ENCODE data around the gene DEFB114.

Gene DEFB114

GRCh38 chr6:49964064-49964463, at the start of gene DEFB114:
Gene DEFB114, minus strand, starts transcription at chr6:49964164. Its CDS starts 59 bp downstream, at chr6:49964105.
- H3K36me3 ChIP-seq (ENCODE audit: control insufficient read depth, insufficient read depth, low read length, severe bottlenecking) = no peaks in the 10 kb centered on the region
- no peaks in the 10 kb centered on the region for H3K9me3 ChIP-seq (ENCODE audit: control insufficient read depth, low read length)
- DNase-seq (ENCODE audit: low read depth) = no peak
- H3K4me3 ChIP-seq (ENCODE audit: low read length) = no peak within 1 kb of the TSS
- no peaks in the 10 kb centered on the region for H3K4me1 ChIP-seq (ENCODE audit: control insufficient read depth, insufficient read depth, low read length)
- H3K27me3 ChIP-seq (replicated peaks; ENCODE audit: control insufficient read depth, insufficient read depth, low read length) = no peaks in the 10 kb centered on the region
- no peak within 1 kb of the TSS for H3K9ac ChIP-seq (ENCODE audit: low read length)

- Histone ChIP-seq H3K9ac (ENCODE audit: low read length) (no peak overlapping the region), H3K27me3 (replicated peaks; ENCODE audit: control insufficient read depth, insufficient read depth, low read length) (no peaks in the 10 kb centered on the region), H3K9me3 (ENCODE audit: control insufficient read depth, low read length) (no peaks in the 10 kb centered on the region), H3K4me1 (ENCODE audit: control insufficient read depth, insufficient read depth, low read length) (peaks cover 7% of the 10 kb centered on the region), H3K4me3 (ENCODE audit: low read length) (no peak overlapping the region), H3K36me3 (ENCODE audit: control insufficient read depth, insufficient read depth, low read length, severe bottlenecking) (no peaks in the 10 kb centered on the region)
- DNase-seq (ENCODE audit: low read depth) = no peak
Measured at GRCh38 chr6:50007819-50008218, 43.9 kb upstream of the DEFB114 start.

GRCh38 chr6:50003139-50003538, 39.2 kb upstream of the DEFB114 start:
- no peak overlapping the region for H3K4me3 ChIP-seq (ENCODE audit: low read length)

GRCh38 chr6:49995278-49995677, 31.3 kb upstream of the DEFB114 start:
- H3K4me1 ChIP-seq (ENCODE audit: control insufficient read depth, insufficient read depth, low read length) = peaks cover 4% of the 10 kb centered on the region
- H3K9ac ChIP-seq (ENCODE audit: low read length) = no peak overlapping the region
- DNase-seq (ENCODE audit: low read depth) = no peak
- no peaks in the 10 kb centered on the region for H3K9me3 ChIP-seq (ENCODE audit: control insufficient read depth, low read length)
- H3K27me3 ChIP-seq (replicated peaks; ENCODE audit: control insufficient read depth, insufficient read depth, low read length) = no peaks in the 10 kb centered on the region
- no peak overlapping the region for H3K4me3 ChIP-seq (ENCODE audit: low read length)
- H3K36me3 ChIP-seq (ENCODE audit: control insufficient read depth, insufficient read depth, low read length, severe bottlenecking) = no peaks in the 10 kb centered on the region

More at GRCh38 chr6:50003139-50003538, 39.2 kb upstream of the DEFB114 start:
- H3K9me3 ChIP-seq (ENCODE audit: control insufficient read depth, low read length) = no peaks in the 10 kb centered on the region
- H3K36me3 ChIP-seq (ENCODE audit: control insufficient read depth, insufficient read depth, low read length, severe bottlenecking) = no peaks in the 10 kb centered on the region
- DNase-seq (ENCODE audit: low read depth) = no peak
- no peak overlapping the region for H3K9ac ChIP-seq (ENCODE audit: low read length)
- H3K27me3 ChIP-seq (replicated peaks; ENCODE audit: control insufficient read depth, insufficient read depth, low read length) = no peaks in the 10 kb centered on the region
- no peaks in the 10 kb centered on the region for H3K4me1 ChIP-seq (ENCODE audit: control insufficient read depth, insufficient read depth, low read length)

- DNase-seq (ENCODE audit: low read depth) = no peak
- Histone ChIP-seq H3K9ac (ENCODE audit: low read length) (no peak overlapping the region), H3K4me1 (ENCODE audit: control insufficient read depth, insufficient read depth, low read length) (no peaks in the 10 kb centered on the region)
Measured at GRCh38 chr6:49988900-49989299, 24.9 kb upstream of the DEFB114 start.

GRCh38 chr6:49987749-49988148, 23.8 kb upstream of the DEFB114 start:
- H3K9me3 ChIP-seq (ENCODE audit: control insufficient read depth, low read length) = no peaks in the 10 kb centered on the region
- no peak for DNase-seq (ENCODE audit: low read depth)
- H3K4me3 ChIP-seq (ENCODE audit: low read length) = no peak overlapping the region
- H3K36me3 ChIP-seq (ENCODE audit: control insufficient read depth, insufficient read depth, low read length, severe bottlenecking) = no peaks in the 10 kb centered on the region
- no peaks in the 10 kb centered on the region for H3K4me1 ChIP-seq (ENCODE audit: control insufficient read depth, insufficient read depth, low read length)
- H3K27me3 ChIP-seq (replicated peaks; ENCODE audit: control insufficient read depth, insufficient read depth, low read length) = no peaks in the 10 kb centered on the region
- H3K9ac ChIP-seq (ENCODE audit: low read length) = no peak overlapping the region

More at GRCh38 chr6:49988900-49989299, 24.9 kb upstream of the DEFB114 start:
- H3K36me3 ChIP-seq (ENCODE audit: control insufficient read depth, insufficient read depth, low read length, severe bottlenecking) = no peaks in the 10 kb centered on the region
- H3K4me3 ChIP-seq (ENCODE audit: low read length) = no peak overlapping the region
- H3K9me3 ChIP-seq (ENCODE audit: control insufficient read depth, low read length) = no peaks in the 10 kb centered on the region
- H3K27me3 ChIP-seq (replicated peaks; ENCODE audit: control insufficient read depth, insufficient read depth, low read length) = no peaks in the 10 kb centered on the region

GRCh38 chr6:49986551-49986950, 22.6 kb upstream of the DEFB114 start:
- Histone ChIP-seq H3K9ac (ENCODE audit: low read length) (no peak overlapping the region), H3K27me3 (replicated peaks; ENCODE audit: control insufficient read depth, insufficient read depth, low read length) (no peaks in the 10 kb centered on the region), H3K9me3 (ENCODE audit: control insufficient read depth, low read length) (no peaks in the 10 kb centered on the region), H3K4me1 (ENCODE audit: control insufficient read depth, insufficient read depth, low read length) (no peaks in the 10 kb centered on the region), H3K4me3 (ENCODE audit: low read length) (no peak overlapping the region), H3K36me3 (ENCODE audit: control insufficient read depth, insufficient read depth, low read length, severe bottlenecking) (no peaks in the 10 kb centered on the region)
- DNase-seq (ENCODE audit: low read depth) = no peak

- DNase-seq (ENCODE audit: low read depth) = no peak
- no peaks in the 10 kb centered on the region for H3K27me3 ChIP-seq (replicated peaks; ENCODE audit: control insufficient read depth, insufficient read depth, low read length)
- no peaks in the 10 kb centered on the region for H3K9me3 ChIP-seq (ENCODE audit: control insufficient read depth, low read length)
Measured at GRCh38 chr6:49982046-49982445, 18.1 kb upstream of the DEFB114 start.

GRCh38 chr6:49980898-49981297, 16.9 kb upstream of the DEFB114 start:
- H3K27me3 ChIP-seq (replicated peaks; ENCODE audit: control insufficient read depth, insufficient read depth, low read length) = no peaks in the 10 kb centered on the region
- no peaks in the 10 kb centered on the region for H3K4me1 ChIP-seq (ENCODE audit: control insufficient read depth, insufficient read depth, low read length)
- DNase-seq (ENCODE audit: low read depth) = no peak
- H3K4me3 ChIP-seq (ENCODE audit: low read length) = no peak overlapping the region
- no peak overlapping the region for H3K9ac ChIP-seq (ENCODE audit: low read length)
- H3K36me3 ChIP-seq (ENCODE audit: control insufficient read depth, insufficient read depth, low read length, severe bottlenecking) = no peaks in the 10 kb centered on the region
- H3K9me3 ChIP-seq (ENCODE audit: control insufficient read depth, low read length) = no peaks in the 10 kb centered on the region

More at GRCh38 chr6:49982046-49982445, 18.1 kb upstream of the DEFB114 start:
- Histone ChIP-seq H3K9ac (ENCODE audit: low read length) (no peak overlapping the region), H3K4me1 (ENCODE audit: control insufficient read depth, insufficient read depth, low read length) (no peaks in the 10 kb centered on the region), H3K36me3 (ENCODE audit: control insufficient read depth, insufficient read depth, low read length, severe bottlenecking) (no peaks in the 10 kb centered on the region), H3K4me3 (ENCODE audit: low read length) (no peak overlapping the region)

GRCh38 chr6:49979584-49979983, 15.6 kb upstream of the DEFB114 start:
- Histone ChIP-seq H3K9ac (ENCODE audit: low read length) (no peak overlapping the region), H3K4me3 (ENCODE audit: low read length) (no peak overlapping the region), H3K9me3 (ENCODE audit: control insufficient read depth, low read length) (no peaks in the 10 kb centered on the region), H3K27me3 (replicated peaks; ENCODE audit: control insufficient read depth, insufficient read depth, low read length) (no peaks in the 10 kb centered on the region), H3K4me1 (ENCODE audit: control insufficient read depth, insufficient read depth, low read length) (no peaks in the 10 kb centered on the region), H3K36me3 (ENCODE audit: control insufficient read depth, insufficient read depth, low read length, severe bottlenecking) (no peaks in the 10 kb centered on the region)
- no peak for DNase-seq (ENCODE audit: low read depth)

GRCh38 chr6:49978332-49979226, 14.6 kb upstream of the DEFB114 start:
- Histone ChIP-seq H3K27me3 (replicated peaks; ENCODE audit: control insufficient read depth, insufficient read depth, low read length) (no peaks in the 10 kb centered on the region), H3K4me3 (ENCODE audit: low read length) (peak overlapping the region; percentile 67)
- DNase-seq (ENCODE audit: low read depth) = peak; percentile 0

More at GRCh38 chr6:49978332-49979226, 14.6 kb upstream of the DEFB114 start:
- no peaks in the 10 kb centered on the region for H3K4me1 ChIP-seq (ENCODE audit: control insufficient read depth, insufficient read depth, low read length)
- no peaks in the 10 kb centered on the region for H3K9me3 ChIP-seq (ENCODE audit: control insufficient read depth, low read length)
- H3K9ac ChIP-seq (ENCODE audit: low read length) = no peak overlapping the region
- H3K36me3 ChIP-seq (ENCODE audit: control insufficient read depth, insufficient read depth, low read length, severe bottlenecking) = no peaks in the 10 kb centered on the region

Data from adipocyte (in vitro differentiated cells).